Esophagus (tissue), 2 donors: Measurements from ENCODE around the gene GUCY1A1. TPM values are rescaled to one million over a fixed set of nuclear protein-coding genes. Genes with fewer than 3 reads are reported as not detected.

Experiments used
- H3K27ac ChIP-seq, 2 donors: one replicate each; pipeline ENCODE4 v1.5.1; 2013; ENCODE audit warnings: low read depth in 2 of 2, mild to moderate bottlenecking in 2 of 2, inconsistent platforms in 1 of 2, low read length in 1 of 2, moderate library complexity in 1 of 2
- H3K27me3 ChIP-seq, 2 donors: one replicate each; pipeline ENCODE4 v1.6.1; 2013; ENCODE audit warnings: low read length in 2 of 2, control low read depth in 1 of 2, mild to moderate bottlenecking in 1 of 2; ENCODE audit not compliant: insufficient read depth in 2 of 2, control insufficient read depth in 1 of 2
- H3K36me3 ChIP-seq, 2 donors: one replicate each; pipeline ENCODE4 v1.6.1; 2013; ENCODE audit warnings: low read length in 1 of 2; ENCODE audit not compliant: control insufficient read depth in 2 of 2, insufficient read depth in 2 of 2
- H3K4me1 ChIP-seq, 2 donors: one replicate each; pipeline ENCODE4 v1.6.1; 2013; ENCODE audit warnings: low read length in 1 of 2; ENCODE audit not compliant: control insufficient read depth in 2 of 2, insufficient read depth in 2 of 2
- H3K4me3 ChIP-seq, 2 donors: one replicate each; pipeline ENCODE4 v1.5.1; 2013; ENCODE audit warnings: low read length in 2 of 2, mild to moderate bottlenecking in 2 of 2, low read depth in 1 of 2, moderate library complexity in 1 of 2
- H3K9me3 ChIP-seq, 2 donors: one replicate each; pipeline ENCODE4 v1.6.1; 2013; ENCODE audit warnings: mild to moderate bottlenecking in 2 of 2, low read depth in 1 of 2, low read length in 1 of 2, moderate library complexity in 1 of 2; ENCODE audit not compliant: control insufficient read depth in 2 of 2, insufficient read depth in 1 of 2
- WGBS, 2 donors: extraction: QIAGEN DNeasy Blood & Tissue Kit; methylation state at CpG; one replicate each; pipeline ENCODE4 v1.1.7; 2013; 5-methylcytosine and 5-hydroxymethylcytosine counted together
- polyA plus RNA-seq, 2 donors: library from polyadenylated mRNA; stranded (reverse); fragments of 200-250 nt; gene quantifications; one replicate each; pipeline ENCODE4 v1.2.3, GENCODE V29; 2013
- donor health status: healthy with polysubstance abuse.
- donor health status: Bipolar disorder and iron deficiency.

The GUCY1A1 gene
- polyA plus RNA-seq, 2 donors, result 0.67 to 0.81 TPM

DNA sequence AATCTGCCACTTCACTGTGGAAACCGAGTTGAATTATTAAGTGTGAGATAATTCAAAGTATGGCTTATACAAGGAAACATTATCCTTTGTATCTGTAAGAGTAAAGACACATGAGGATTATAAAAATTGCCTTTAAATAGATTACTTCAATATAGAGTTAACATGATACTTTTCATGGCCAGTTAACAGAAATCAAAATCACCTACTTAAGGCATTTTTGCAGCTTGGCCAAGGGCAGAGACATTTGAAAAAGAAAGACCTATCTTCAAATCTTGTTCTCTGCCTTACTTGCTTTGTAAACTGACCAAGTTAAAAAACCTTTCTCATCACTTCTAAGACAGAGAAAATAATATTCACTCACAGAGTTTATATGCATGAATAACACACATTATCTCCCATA is 47.3 kb downstream of the GUCY1A1 start:
- H3K36me3 ChIP-seq, result peaks cover 0 to 2% of the 10 kb centered on the region in 2 donors
- H3K4me1 ChIP-seq, result no peaks in the 10 kb centered on the region
- WGBS, 2 donors, result 61 to 69% methylated on average over 1 of the region's 1 CpG
- no peaks in the 10 kb centered on the region for H3K27me3 ChIP-seq
- no peak overlapping the region for H3K4me3 ChIP-seq
- no peak overlapping the region for H3K27ac ChIP-seq
- H3K9me3 ChIP-seq, result no peaks in the 10 kb centered on the region

DNA sequence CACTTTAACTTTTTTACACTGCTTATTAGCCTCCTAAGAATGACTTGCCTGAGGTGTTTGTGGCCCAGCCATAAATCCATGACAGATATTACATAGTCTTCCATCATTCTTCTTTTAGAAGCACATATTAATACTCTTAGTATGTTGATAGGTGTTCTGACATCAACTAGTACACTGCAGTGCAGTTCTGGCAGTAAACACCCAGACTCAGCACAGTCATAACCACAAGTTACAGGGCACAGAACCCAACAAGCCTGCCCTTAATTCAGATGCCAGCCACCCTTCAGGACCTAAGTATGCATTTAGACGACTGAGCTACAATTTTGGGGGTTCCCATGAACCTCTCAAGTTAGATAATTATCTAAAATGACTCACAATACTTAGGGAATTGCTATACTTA is 55.7 kb downstream of the GUCY1A1 start:
- H3K27ac ChIP-seq, result no peak overlapping the region
- H3K9me3 ChIP-seq, result no peaks in the 10 kb centered on the region
- H3K4me3 ChIP-seq, result no peak overlapping the region
- H3K4me1 ChIP-seq, result no peaks in the 10 kb centered on the region
- peaks cover 0 to 2% of the 10 kb centered on the region in 2 donors for H3K36me3 ChIP-seq
- WGBS, 2 donors, result 57 to 63% methylated on average over 1 of the region's 1 CpG
- H3K27me3 ChIP-seq, result no peaks in the 10 kb centered on the region

DNA sequence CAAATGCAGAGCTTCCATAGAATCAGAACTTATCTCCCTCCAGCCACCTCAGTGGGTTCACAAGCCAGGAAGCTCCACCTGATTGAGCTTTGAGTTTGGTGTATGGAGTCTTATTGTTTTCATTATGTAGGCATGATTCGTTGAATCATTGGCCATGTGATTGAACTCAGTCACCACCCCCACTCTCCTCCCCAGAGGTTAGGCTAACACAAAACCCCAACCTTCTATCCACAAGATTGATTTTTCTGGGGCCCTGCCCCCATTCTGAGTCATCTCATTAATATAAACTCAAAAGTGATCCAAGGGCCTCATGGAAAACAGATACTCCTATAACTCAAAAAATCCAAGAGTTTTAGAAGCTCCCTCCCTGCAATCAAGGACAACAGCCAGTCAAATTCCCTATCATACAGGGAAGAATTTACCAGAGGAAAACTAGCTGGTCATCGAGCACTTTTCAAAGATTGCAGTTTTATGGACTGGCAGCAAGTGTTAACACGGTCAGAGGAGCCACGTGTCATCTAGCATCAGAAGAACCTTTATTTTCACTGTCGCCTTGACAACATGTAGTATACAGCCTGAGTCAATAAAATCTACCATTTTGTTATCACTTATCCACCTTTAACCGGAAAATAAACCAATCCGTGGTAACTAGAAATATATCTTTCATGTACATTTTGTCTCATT is 56.3 kb downstream of the GUCY1A1 start:
- Histone ChIP-seq H3K4me1 (no peaks in the 10 kb centered on the region), H3K9me3 (no peaks in the 10 kb centered on the region), H3K27me3 (no peaks in the 10 kb centered on the region), H3K4me3 (no peak overlapping the region), H3K36me3 (peaks cover 0 to 2% of the 10 kb centered on the region in 2 donors), H3K27ac (no peak overlapping the region)
- 82 to 86% methylated on average over 7 of the region's 7 CpGs for WGBS, 2 donors

DNA sequence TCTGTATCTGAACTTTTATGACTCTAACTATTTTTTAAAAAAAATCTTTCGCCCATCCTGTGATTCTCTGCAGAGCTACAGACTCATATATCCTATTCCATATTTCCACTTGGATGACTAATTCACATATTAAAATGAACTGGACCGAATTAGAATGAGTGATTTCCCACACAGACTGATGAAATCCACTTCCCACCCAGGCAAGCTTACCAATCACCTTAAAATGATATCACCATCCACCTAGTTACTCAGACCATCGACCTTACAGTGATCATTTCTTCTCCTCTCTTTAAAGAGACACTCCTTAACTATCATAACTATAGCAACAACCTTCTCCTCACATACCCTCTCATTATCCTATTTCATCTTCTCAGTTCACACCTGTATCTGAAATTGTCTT is 58.1 kb downstream of the GUCY1A1 start:
- WGBS, 2 donors, result 64 to 74% methylated on average over 3 of the region's 3 CpGs
- Histone ChIP-seq H3K27me3 (no peaks in the 10 kb centered on the region), H3K27ac (no peak overlapping the region), H3K4me1 (no peaks in the 10 kb centered on the region), H3K36me3 (no peaks in the 10 kb centered on the region), H3K4me3 (no peak overlapping the region), H3K9me3 (no peaks in the 10 kb centered on the region)

DNA sequence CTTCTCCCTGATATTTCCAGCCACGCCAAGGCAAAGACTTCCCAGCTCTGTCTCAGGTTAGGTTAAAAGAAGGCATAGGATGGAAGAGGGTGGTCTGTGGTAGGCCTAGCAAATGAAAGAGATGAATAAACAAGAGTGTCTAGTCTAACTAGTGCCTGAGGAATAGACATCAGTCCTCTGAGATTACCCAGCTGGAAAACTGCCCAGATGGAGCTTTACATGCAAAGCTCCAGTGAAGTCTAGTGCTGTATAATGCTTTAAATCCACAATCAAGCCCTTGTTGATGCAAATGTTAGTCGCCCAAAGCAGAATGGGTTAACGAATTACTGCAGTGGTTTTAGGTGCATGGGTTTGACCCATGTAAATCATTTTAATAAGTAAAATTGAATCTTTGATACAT is 67.4 kb downstream of the GUCY1A1 start:
- H3K27me3 ChIP-seq, result no peaks in the 10 kb centered on the region
- H3K4me3 ChIP-seq, result no peak overlapping the region
- no peak overlapping the region for H3K27ac ChIP-seq
- 63 to 64% methylated on average over 3 of the region's 3 CpGs for WGBS, 2 donors
- no peaks in the 10 kb centered on the region for H3K36me3 ChIP-seq
- H3K9me3 ChIP-seq, result no peaks in the 10 kb centered on the region
- no peaks in the 10 kb centered on the region for H3K4me1 ChIP-seq

DNA sequence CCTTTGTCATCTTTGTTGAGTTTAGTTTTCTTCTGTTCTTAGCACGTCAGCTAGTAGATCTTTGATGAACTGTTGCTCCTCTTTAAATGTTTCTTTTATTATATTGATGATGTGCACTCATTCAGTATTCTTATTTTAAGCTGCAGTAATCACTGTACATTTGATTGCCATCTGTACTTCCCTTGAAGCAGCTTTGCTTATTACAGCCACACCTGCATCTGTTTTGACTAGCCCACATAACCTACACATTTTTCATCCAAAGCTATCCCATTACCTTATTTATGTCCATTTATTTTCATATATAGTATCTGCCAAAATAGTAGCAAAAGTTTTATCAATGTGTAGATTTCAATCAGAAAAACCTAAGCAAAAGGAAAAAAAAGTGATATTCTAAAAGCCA is 68.3 kb downstream of the GUCY1A1 start:
- H3K27me3 ChIP-seq, result no peaks in the 10 kb centered on the region
- WGBS, 2 donors, result 74 to 75% methylated on average over 1 of the region's 1 CpG
- no peaks in the 10 kb centered on the region for H3K9me3 ChIP-seq
- no peak overlapping the region for H3K4me3 ChIP-seq
- no peak overlapping the region for H3K27ac ChIP-seq
- H3K4me1 ChIP-seq, result no peaks in the 10 kb centered on the region
- no peaks in the 10 kb centered on the region for H3K36me3 ChIP-seq

DNA sequence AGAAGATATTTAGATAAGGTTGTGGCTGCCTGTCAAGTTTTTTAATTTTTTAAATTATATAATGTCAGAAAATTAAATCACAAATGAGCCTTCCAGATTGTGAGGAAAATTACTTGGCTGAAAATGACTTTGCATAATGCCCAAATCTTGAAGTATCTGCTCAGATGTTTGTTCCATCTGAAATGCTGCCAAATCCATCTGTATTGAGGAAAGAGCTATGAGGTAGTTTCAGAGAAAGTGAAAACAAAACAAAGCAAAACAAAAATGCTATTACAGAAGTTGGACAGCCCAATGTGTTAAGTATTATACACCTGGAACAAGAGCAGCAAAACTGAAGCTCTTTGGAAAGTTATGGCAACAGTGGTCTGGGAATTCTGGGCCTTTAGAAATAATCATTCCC is 68.8 kb downstream of the GUCY1A1 start:
- no peaks in the 10 kb centered on the region for H3K36me3 ChIP-seq
- H3K4me3 ChIP-seq, result no peak overlapping the region
- no peaks in the 10 kb centered on the region for H3K9me3 ChIP-seq

DNA sequence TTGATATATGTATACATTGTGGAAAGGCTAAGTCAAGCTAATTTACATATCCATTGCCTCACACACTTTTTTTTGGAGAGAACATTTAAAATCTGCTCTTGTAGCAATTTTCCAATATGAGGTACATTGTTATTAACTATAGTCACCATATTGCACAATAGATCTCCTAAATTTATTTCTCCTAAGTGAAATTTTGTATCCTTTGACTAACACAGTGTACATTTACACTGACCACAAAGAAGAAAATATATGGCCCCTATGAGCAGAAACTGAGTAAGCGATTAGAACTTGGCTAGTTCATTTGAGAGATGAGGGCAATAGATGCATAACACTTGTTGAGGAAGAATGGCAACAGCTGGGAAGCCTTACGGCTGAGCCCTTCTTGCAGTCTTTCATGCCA is 71.9 kb downstream of the GUCY1A1 start:
- no peaks in the 10 kb centered on the region for H3K9me3 ChIP-seq
- H3K27ac ChIP-seq, result no peak overlapping the region
- WGBS, 2 donors, result 89 to 90% methylated on average over 2 of the region's 2 CpGs
- H3K4me1 ChIP-seq, result no peaks in the 10 kb centered on the region
- no peaks in the 10 kb centered on the region for H3K36me3 ChIP-seq
- no peaks in the 10 kb centered on the region for H3K27me3 ChIP-seq
- no peak overlapping the region for H3K4me3 ChIP-seq

More for the DNA sequence above, 68.8 kb downstream of the GUCY1A1 start:
- no peaks in the 10 kb centered on the region for H3K4me1 ChIP-seq
- no peak overlapping the region for H3K27ac ChIP-seq
- no peaks in the 10 kb centered on the region for H3K27me3 ChIP-seq

DNA sequence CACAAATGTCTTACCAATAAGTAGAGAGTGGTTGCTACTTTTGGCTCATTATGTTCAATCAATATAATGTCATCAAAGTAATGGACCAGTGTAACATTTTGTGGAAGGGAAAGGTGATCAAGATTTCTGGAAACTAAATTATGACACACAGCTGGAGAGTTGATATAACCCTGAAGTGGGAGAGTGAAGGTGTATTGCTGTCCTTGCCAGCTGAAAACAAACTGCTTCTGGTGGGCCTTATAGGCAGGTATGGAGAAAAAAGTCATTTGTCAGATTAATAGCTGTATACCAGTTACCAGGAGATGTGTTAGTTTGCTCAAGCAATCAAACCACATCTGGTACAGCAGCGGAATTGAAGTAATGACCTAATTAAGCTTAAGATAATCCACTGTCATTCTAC is 74.9 kb downstream of the GUCY1A1 start:
- WGBS, 2 donors, result 93 to 96% methylated on average over 1 of the region's 1 CpG
- no peaks in the 10 kb centered on the region for H3K4me1 ChIP-seq
- H3K36me3 ChIP-seq, result no peaks in the 10 kb centered on the region
- no peak overlapping the region for H3K27ac ChIP-seq
- no peak overlapping the region for H3K4me3 ChIP-seq
- no peaks in the 10 kb centered on the region for H3K27me3 ChIP-seq
- H3K9me3 ChIP-seq, result no peaks in the 10 kb centered on the region

DNA sequence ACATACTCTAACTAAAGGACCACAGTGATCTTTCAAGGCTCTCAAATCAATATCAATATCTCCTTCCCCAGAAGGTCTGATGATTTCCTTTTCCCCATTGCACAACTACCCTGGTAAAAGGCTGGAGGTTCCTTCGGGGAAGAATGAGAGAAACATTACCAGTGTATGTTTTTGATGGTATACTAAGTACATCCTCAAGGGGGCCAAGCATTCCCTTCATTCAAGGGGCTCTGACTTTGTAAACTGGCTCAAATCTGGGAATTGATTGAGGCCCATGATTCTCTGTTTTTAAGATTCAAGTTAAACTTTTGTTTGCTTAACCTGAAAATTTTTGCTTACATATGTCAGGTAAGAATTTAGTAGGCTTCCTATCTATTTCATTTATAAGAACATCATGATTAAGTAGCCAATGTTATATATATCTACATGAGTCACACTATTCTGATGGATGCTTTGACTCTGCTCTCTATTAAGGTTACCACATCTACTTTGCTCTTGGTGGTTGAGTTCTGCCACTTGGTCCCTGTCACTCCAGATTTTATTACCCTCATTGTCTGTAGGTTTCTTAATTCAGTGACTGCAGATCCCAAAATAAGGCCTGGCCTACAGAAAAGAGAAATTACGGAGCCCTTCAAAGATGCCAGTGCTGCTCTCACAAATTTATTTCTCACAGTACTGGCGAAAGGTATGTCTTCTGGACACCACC is 75.8 kb downstream of the GUCY1A1 start:
- no peaks in the 10 kb centered on the region for H3K9me3 ChIP-seq
- H3K36me3 ChIP-seq, result no peaks in the 10 kb centered on the region
- H3K4me3 ChIP-seq, result no peak overlapping the region
- no peak overlapping the region for H3K27ac ChIP-seq
- H3K27me3 ChIP-seq, result no peaks in the 10 kb centered on the region
- H3K4me1 ChIP-seq, result no peaks in the 10 kb centered on the region
- 86 to 91% methylated on average over 3 of the region's 3 CpGs for WGBS, 2 donors
